CD4-positive, alpha-beta T cell (primary cell): ENCODE measurements around the gene CLSTN1. TPM values are rescaled to one million over a fixed set of nuclear protein-coding genes. Genes with fewer than 3 reads are reported as not detected.

Experiments
- ATAC-seq: fragments of 200-7000 bp; cut with Tn5 transposase; one replicate; pipeline ENCODE4 v1.10.0; 2022; ENCODE audit warnings: mild to moderate bottlenecking; ENCODE audit not compliant: poor library complexity
- CTCF ChIA-PET: fragments of 350-600 bp; sonication (Branson Sonifier 250); formaldehyde crosslinking; loops from one replicate; lab custom pipeline; 2021; ENCODE audit warnings: antibody characterized with exemption, inconsistent platforms; lab: Charles Lee
- POLR2A ChIA-PET: fragments of 350-600 bp; sonication (Branson Sonifier 250); formaldehyde crosslinking; loops from one replicate; lab custom pipeline; 2021; ENCODE audit warnings: antibody characterized with exemption, inconsistent platforms; lab: Charles Lee
- DNase-seq, 14 experiments: peaks; one replicate each; pipeline ENCODE4 v3.0.0-alpha.2; 2013 to 2020; ENCODE audit warnings: mixed read lengths in 2 of 14
- H3K27ac ChIP-seq, 2 donors: one replicate each; pipeline versions ENCODE4 v1.5.1 to v1.7.0; 2013; ENCODE audit warnings: low read length in 2 of 2, low read depth in 1 of 2, mild to moderate bottlenecking in 1 of 2
- H3K27me3 ChIP-seq, 2 experiments: 1 replicate in 1 of 2; 2 replicates in 1 of 2; pipeline versions ENCODE4 v1.6.1 to v1.7.0; 2013; ENCODE audit warnings: low read length in 2 of 2, control low read depth in 1 of 2, mild to moderate bottlenecking in 1 of 2, moderate library complexity in 1 of 2; ENCODE audit not compliant: insufficient read depth in 2 of 2, control insufficient read depth in 1 of 2
- H3K36me3 ChIP-seq: one replicate; pipeline ENCODE4 v1.6.1; 2013; ENCODE audit warnings: low read length, control low read depth; ENCODE audit not compliant: insufficient read depth
- H3K4me1 ChIP-seq: one replicate; pipeline ENCODE4 v1.6.1; 2013; ENCODE audit warnings: low read length, control low read depth; ENCODE audit not compliant: insufficient read depth
- H3K4me3 ChIP-seq: one replicate; pipeline ENCODE4 v1.5.1; 2013; ENCODE audit warnings: mild to moderate bottlenecking, low read length, moderate library complexity
- H3K9me3 ChIP-seq, 2 experiments: 1 replicate in 1 of 2; 2 replicates in 1 of 2; pipeline versions ENCODE4 v1.6.1 to v1.7.0; 2013; ENCODE audit warnings: low read length in 2 of 2, mild to moderate bottlenecking in 2 of 2, control low read depth in 1 of 2, moderate library complexity in 1 of 2; ENCODE audit not compliant: control insufficient read depth in 1 of 2, insufficient read depth in 1 of 2
- H3K27ac Mint-ChIP-seq: one replicate; pipeline ENCODE4 v1.8.0; 2020; ENCODE audit warnings: mixed read lengths
- H3K27me3 Mint-ChIP-seq: one replicate; pipeline ENCODE4 v1.8.0; 2021; ENCODE audit warnings: mixed read lengths
- H3K36me3 Mint-ChIP-seq: one replicate; pipeline ENCODE4 v1.8.0; 2021; ENCODE audit warnings: low read depth, mixed read lengths
- H3K4me1 Mint-ChIP-seq: one replicate; pipeline ENCODE4 v1.8.0; 2021; ENCODE audit warnings: low read depth, mixed read lengths
- H3K4me3 Mint-ChIP-seq: one replicate; pipeline ENCODE4 v1.8.0; 2020; ENCODE audit warnings: mild to moderate bottlenecking, mixed read lengths
- H3K9me3 Mint-ChIP-seq: one replicate; pipeline ENCODE4 v1.8.0; 2020; ENCODE audit warnings: mixed read lengths
- CTCF ChIP-seq: fragments of 200-600 bp; IDR thresholded peaks from one replicate; pipeline ENCODE4 v1.8.0; 2022; ENCODE audit warnings: antibody characterized with exemption, mild to moderate bottlenecking
- intact Hi-C, 2 experiments: fragments of 100-400 bp; cut with DNase I in 1 of 2; cut with micrococcal nuclease in 1 of 2; formaldehyde crosslinking; loops; one replicate each; pipeline versions ENCODE4 v1.15.1 to v1.9.0; 2023 to 2025; cut with DNase I, micrococcal nuclease
- total RNA-seq, 174 experiments: library from RNA in 2 of 174; stranded (reverse) in 2 of 174; gene quantifications; one replicate each; pipeline ENCODE4 v1.2.3 and lab custom pipeline; 2021 to 2026

The CLSTN1 gene
- total RNA-seq, 2 experiments from 2014 or later, result 66.8 to 68.1 TPM

GRCh38 chr1:9778905-9779304 is 44.9 kb downstream of the CLSTN1 start:
- no peaks in the 10 kb centered on the region for H3K9me3 ChIP-seq
- H3K27me3 Mint-ChIP-seq, result no peaks in the 10 kb centered on the region
- no peaks in the 10 kb centered on the region for H3K9me3 Mint-ChIP-seq
- H3K27me3 ChIP-seq, result no peaks in the 10 kb centered on the region
- peaks cover 24% of the 10 kb centered on the region for H3K4me1 Mint-ChIP-seq
- H3K36me3 ChIP-seq, result peaks cover 5% of the 10 kb centered on the region
- peaks cover 2% of the 10 kb centered on the region for H3K4me1 ChIP-seq
- CTCF ChIA-PET, result interaction anchor here (0.7 kb wide), 1 partner anchor 22 kb away, joined by 3 read pairs; no protein-coding TSS in a partner anchor
- intact Hi-C loops, result no loop called here
- ATAC-seq (no peak), DNase-seq (no peak)
- POLR2A ChIA-PET, result interaction anchor here (0.6 to 0.8 kb wide), 2 partner anchors 102 to 150 kb away, joined by 3 read pairs; no protein-coding TSS in a partner anchor
- H3K27ac ChIP-seq, result no peak overlapping the region
- peaks cover 5% of the 10 kb centered on the region for H3K36me3 Mint-ChIP-seq
- no peak for TF ChIP-seq CTCF
- no peak overlapping the region for H3K4me3 ChIP-seq
- H3K27ac Mint-ChIP-seq, result no peak overlapping the region
- H3K4me3 Mint-ChIP-seq, result no peak overlapping the region

- Mint-ChIP-seq H3K27me3 (no peaks in the 10 kb centered on the region), H3K9me3 (no peaks in the 10 kb centered on the region), H3K4me3 (no peak overlapping the region), H3K27ac (no peak overlapping the region), H3K36me3 (peaks cover 19% of the 10 kb centered on the region), H3K4me1 (peaks cover 24% of the 10 kb centered on the region)
- H3K4me1 ChIP-seq, result peaks cover 2% of the 10 kb centered on the region
- no peak for DNase-seq
- no peaks in the 10 kb centered on the region for H3K27me3 ChIP-seq
- no peaks in the 10 kb centered on the region for H3K9me3 ChIP-seq
- POLR2A ChIA-PET, result no interaction called here
- peaks cover 18% of the 10 kb centered on the region for H3K36me3 ChIP-seq
- intact Hi-C loops, result no loop called here
- H3K4me3 ChIP-seq, result no peak overlapping the region
- no peak for TF ChIP-seq CTCF
- ATAC-seq, result no peak
- CTCF ChIA-PET, result no interaction called here
- H3K27ac ChIP-seq, result no peak overlapping the region
Observed at GRCh38 chr1:9776685-9777084, 47.1 kb downstream of the CLSTN1 start.

GRCh38 chr1:9774712-9775679 is 48.8 kb downstream of the CLSTN1 start:
- ChIA-PET POLR2A (no interaction called here), CTCF (no interaction called here)
- H3K27ac ChIP-seq, result no peak overlapping the region
- H3K4me1 ChIP-seq, result peaks cover 2% of the 10 kb centered on the region
- DNase-seq (no peak), ATAC-seq (no peak)
- Mint-ChIP-seq H3K27me3 (no peaks in the 10 kb centered on the region), H3K36me3 (peaks cover 19% of the 10 kb centered on the region), H3K9me3 (no peaks in the 10 kb centered on the region), H3K27ac (peak overlapping the region; percentile 55), H3K4me3 (no peak overlapping the region), H3K4me1 (peaks cover 24% of the 10 kb centered on the region)
- peaks cover 16% of the 10 kb centered on the region for H3K36me3 ChIP-seq
- no peak overlapping the region for H3K4me3 ChIP-seq
- no peaks in the 10 kb centered on the region for H3K27me3 ChIP-seq
- intact Hi-C loops, result no loop called here
- H3K9me3 ChIP-seq, result no peaks in the 10 kb centered on the region
- TF ChIP-seq CTCF, result no peak
